ENCODE results near the gene ZFHX3.

DNA sequence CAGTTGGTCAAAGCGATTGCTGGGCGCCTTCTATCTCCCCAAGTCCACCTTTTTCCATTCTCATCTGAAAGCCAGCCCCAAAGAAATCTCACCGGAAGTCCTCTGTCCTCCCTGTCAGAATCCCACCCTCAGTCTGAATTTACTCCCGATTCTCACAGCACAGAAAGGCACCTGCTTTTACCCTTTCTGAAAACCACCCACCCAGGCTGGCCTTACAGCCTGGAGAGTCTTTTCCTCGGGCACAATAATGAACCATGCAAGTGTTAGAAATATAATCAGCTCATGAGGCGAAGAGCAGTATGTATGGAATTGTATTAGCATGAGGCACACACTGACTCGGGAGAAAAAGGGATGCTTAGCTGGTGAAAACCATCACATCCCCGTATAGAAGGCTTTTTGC lies 1.2 kb upstream of the ZFHX3 start:
- TF ChIP-seq, protein P1, sequence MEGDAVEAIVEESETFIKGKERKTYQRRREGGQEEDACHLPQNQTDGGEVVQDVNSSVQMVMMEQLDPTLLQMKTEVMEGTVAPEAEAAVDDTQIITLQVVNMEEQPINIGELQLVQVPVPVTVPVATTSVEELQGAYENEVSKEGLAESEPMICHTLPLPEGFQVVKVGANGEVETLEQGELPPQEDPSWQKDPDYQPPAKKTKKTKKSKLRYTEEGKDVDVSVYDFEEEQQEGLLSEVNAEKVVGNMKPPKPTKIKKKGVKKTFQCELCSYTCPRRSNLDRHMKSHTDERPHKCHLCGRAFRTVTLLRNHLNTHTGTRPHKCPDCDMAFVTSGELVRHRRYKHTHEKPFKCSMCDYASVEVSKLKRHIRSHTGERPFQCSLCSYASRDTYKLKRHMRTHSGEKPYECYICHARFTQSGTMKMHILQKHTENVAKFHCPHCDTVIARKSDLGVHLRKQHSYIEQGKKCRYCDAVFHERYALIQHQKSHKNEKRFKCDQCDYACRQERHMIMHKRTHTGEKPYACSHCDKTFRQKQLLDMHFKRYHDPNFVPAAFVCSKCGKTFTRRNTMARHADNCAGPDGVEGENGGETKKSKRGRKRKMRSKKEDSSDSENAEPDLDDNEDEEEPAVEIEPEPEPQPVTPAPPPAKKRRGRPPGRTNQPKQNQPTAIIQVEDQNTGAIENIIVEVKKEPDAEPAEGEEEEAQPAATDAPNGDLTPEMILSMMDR (conservative IDR thresholded peaks at IDR 0.05; ENCODE audit: low read depth, low read length): no peak
- no peak for TF ChIP-seq EZH2 (IDR thresholded peaks at IDR 0.05; ENCODE audit: borderline replicate concordance, low read depth, low read length, poor library complexity, severe bottlenecking)

Measured in A673 (cell line).